Measurements from ENCODE around the gene CTSS.

- no peak for TF ChIP-seq CTCF (conservative IDR thresholded peaks at IDR 0.05; ENCODE audit: low read length)
- TF ChIP-seq EZH2phosphoT487 (IDR thresholded peaks at IDR 0.05; ENCODE audit: borderline replicate concordance, low read depth, low read length) = no peak
Measured at GRCh38 chr1:150807249-150808023, 41.9 kb upstream of the CTSS start.

All from OCI-LY7 (cell line).